ENCODE data around the gene SHTN1.

Gene SHTN1

GRCh38 chr10:116873134-116873533 is 131.9 kb downstream of the SHTN1 start:
- no peak overlapping the region for H3K4me3 ChIP-seq (ENCODE audit: low read depth, low read length)
- no peak for DNase-seq (ENCODE audit: low read depth)
- TF ChIP-seq CTCF (IDR thresholded peaks at IDR 0.05; ENCODE audit: insufficient read depth, low read depth, low read length, missing control alignments) = no peak

GRCh38 chr10:116870949-116871348 is 134.0 kb downstream of the SHTN1 start:
- TF ChIP-seq CTCF (IDR thresholded peaks at IDR 0.05; ENCODE audit: insufficient read depth, low read depth, low read length, missing control alignments) = no peak
- H3K4me3 ChIP-seq (ENCODE audit: low read depth, low read length) = no peak overlapping the region
- DNase-seq (ENCODE audit: low read depth) = no peak

GRCh38 chr10:116868722-116869121 is 136.3 kb downstream of the SHTN1 start:
- no peak for DNase-seq (ENCODE audit: low read depth)
- TF ChIP-seq CTCF (IDR thresholded peaks at IDR 0.05; ENCODE audit: insufficient read depth, low read depth, low read length, missing control alignments) = no peak
- no peak overlapping the region for H3K4me3 ChIP-seq (ENCODE audit: low read depth, low read length)

GRCh38 chr10:116868198-116868676 is 136.8 kb downstream of the SHTN1 start:
- H3K4me3 ChIP-seq (ENCODE audit: low read depth, low read length) = no peak overlapping the region
- DNase-seq (ENCODE audit: low read depth) = no peak
- no peak for TF ChIP-seq CTCF (IDR thresholded peaks at IDR 0.05; ENCODE audit: insufficient read depth, low read depth, low read length, missing control alignments)

DNA sequence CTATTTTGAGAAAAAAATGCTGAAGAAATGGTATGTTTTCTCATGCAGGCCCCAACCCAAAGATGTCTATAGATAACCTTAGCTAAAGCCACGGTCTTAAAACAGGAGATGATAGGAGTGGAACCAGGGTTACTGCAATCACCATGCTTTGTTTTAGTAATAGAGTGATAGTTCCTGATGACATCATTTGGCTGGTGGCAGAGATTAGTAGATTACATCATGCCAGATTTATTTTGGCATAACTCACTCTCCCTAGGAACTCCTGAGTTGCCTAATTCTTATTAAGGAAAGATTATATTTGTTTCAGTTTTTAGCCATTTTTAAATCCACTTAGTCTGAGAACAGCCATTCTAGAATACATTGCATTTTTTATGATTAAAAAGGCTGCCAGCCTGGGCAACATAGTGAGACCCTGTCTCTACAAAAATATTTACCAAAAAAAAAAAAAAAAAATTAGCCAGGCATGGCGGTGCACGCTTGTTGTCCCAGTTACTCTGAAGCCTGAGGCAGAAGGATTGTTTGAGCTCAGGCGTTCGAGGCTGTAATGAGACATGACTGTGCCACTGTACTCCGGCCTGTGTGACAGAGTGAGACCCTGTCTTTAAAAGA is 137.9 kb downstream of the SHTN1 start:
- TF ChIP-seq CTCF (IDR thresholded peaks at IDR 0.05; ENCODE audit: insufficient read depth, low read depth, low read length, missing control alignments) = no peak
- no peak overlapping the region for H3K4me3 ChIP-seq (ENCODE audit: low read depth, low read length)
- no peak for DNase-seq (ENCODE audit: low read depth)

DNA sequence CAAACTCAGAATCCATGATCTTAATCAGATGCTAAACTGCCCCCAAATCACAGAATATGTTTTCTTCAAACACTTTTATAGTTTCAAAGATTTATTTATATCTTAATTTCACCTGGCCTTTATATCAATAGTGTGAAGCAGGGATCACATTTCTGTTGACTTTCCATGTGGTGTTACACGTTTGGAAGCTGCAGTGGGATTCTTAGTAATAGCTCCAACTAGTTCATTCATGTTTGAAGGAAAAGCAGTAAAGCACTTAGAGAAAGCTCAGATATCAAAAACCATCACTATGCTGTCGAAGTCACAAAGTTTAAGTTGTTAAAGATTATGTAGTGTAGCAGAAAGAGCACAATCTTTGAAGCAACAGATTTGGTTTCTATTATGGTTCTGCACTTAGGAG is 138.9 kb downstream of the SHTN1 start:
- TF ChIP-seq CTCF (IDR thresholded peaks at IDR 0.05; ENCODE audit: insufficient read depth, low read depth, low read length, missing control alignments) = no peak
- DNase-seq (ENCODE audit: low read depth) = no peak
- no peak overlapping the region for H3K4me3 ChIP-seq (ENCODE audit: low read depth, low read length)

- DNase-seq (ENCODE audit: low read depth) = no peak
These were observed 140.6 kb downstream of the SHTN1 start for GRCh38 chr10:116864436-116864835.

More at GRCh38 chr10:116864436-116864835, 140.6 kb downstream of the SHTN1 start:
- no peak for TF ChIP-seq CTCF (IDR thresholded peaks at IDR 0.05; ENCODE audit: insufficient read depth, low read depth, low read length, missing control alignments)
- no peak overlapping the region for H3K4me3 ChIP-seq (ENCODE audit: low read depth, low read length)
